HT1080 (cell line): ENCODE results near the gene OR14A16. TPM values are rescaled to one million over a fixed set of nuclear protein-coding genes. Genes with fewer than 3 reads are reported as not detected.

Source experiments
- DNase-seq: peaks from one replicate; pipeline ENCODE4 v3.0.0-alpha.2; 2015; ENCODE audit warnings: low read depth
- polyA plus RNA-seq, 2 experiments: library from polyadenylated mRNA; depleted of rRNA; stranded (reverse); fragments of >200 nt; gene quantifications; 2 replicates each; pipeline ENCODE4 v1.2.3, GENCODE V29; 2015
- total RNA-seq: library from RNA; depleted of rRNA; stranded (reverse); fragments of >200 nt; shearing (Covaris generic); gene quantifications from 2 replicates; pipeline ENCODE4 v1.2.3, GENCODE V29; 2014; rRNA removed

OR14A16 gene
- total RNA-seq: not detected in 2 replicates
- polyA plus RNA-seq (2015; cell fraction: cytosol; rRNA removed): not detected in 2 replicates
- not detected in 2 replicates for polyA plus RNA-seq (2015; cell fraction: nucleus; rRNA removed)

GRCh38 chr1:247824023-247824422 lies at the start of gene OR14A16:
Gene OR14A16, minus strand, starts transcription at chr1:247824119. Its CDS starts 8,390 bp downstream, at chr1:247815729.
- no peak for DNase-seq

DNA sequence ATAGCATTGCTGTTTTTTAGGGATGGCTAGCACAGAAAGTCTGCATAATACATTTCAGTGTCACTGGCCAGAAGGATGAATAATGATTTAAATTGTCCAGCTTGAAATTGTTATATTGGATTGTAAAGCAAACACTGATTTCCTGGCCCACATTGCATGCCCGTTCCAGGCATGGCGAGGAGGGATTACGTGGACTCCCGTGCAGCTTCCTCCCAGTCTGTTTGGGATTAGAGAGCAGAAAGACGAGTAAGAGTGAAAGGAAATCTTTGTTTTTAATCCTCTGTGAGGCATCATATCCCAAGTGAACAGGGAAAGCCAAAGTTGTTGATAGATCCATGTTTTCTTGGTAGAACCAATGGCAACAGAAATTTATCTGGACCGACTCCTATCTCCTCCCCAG lies 41.5 kb upstream of the OR14A16 start:
- no peak for DNase-seq

DNA sequence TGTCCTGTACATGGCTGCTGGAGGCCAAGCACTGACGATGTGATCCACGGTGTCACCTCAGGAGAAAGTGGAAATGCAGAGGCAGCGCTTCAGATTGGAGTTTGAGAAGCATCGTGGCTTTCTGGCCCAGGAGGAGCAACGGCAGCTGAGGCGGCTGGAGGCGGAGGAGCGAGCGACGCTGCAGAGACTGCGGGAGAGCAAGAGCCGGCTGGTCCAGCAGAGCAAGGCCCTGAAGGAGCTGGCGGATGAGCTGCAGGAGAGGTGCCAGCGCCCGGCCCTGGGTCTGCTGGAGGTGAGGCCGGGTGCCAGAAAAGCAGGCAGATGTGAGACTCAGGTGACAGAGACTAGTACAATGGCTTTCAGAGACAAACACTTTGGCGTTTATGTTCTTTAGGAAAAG lies 40.7 kb upstream of the OR14A16 start:
- DNase-seq: no peak

DNA sequence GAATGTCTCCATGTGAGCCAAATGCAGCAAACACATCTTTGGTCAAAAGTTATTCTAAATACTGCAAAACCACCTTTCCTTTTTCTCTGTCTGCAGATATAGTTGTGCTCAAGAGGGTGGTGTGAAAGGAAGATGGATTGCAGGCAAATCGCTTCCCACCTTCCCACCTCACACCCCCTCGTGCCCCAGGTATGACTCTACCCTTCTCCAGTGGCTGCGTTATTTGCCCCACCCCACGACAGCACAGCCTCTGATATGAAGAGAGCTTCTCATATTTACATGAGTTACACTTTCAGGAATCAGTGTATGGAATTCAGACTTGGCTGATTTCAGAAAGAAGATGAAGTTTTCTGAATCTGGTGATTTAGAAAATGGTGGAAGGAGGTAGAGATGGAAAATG lies 38.8 kb upstream of the OR14A16 start:
- DNase-seq: no peak

DNA sequence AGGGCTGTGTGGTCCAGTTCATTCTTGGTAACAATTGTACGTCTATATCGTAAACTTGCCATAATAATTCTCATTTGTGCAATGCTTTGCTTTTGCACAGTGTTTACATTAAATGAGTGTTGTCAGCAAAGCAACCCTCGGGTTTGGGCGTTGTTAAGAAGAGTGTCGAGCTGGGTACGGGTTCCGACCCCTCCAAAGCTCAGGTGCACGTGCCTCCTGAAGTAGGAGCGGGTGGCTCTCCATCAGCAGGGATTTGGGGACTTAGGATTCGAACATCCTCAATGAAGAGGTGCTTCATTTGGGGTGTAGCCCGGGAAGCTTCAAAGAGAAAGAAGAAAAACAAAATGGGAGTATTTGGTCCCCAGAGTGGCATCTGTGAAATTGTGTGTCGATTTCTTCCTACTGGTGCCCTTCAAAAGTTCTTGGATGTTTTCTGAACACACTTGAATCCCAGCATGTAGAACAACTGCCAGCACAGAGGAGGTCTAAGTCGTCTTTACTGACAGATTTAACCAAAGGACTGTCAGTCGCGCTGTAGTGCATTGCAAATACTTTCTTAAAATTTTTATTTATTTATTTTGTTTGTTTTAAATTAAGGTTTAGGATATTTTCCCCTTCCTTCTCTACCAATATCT lies 34.2 kb upstream of the OR14A16 start:
- DNase-seq: peak; percentile 5

- DNase-seq: peak; percentile 57
These were observed 33.4 kb upstream of the OR14A16 start, which contains the start of gene TRIM58 for GRCh38 chr1:247857069-247857984. Gene TRIM58, plus strand, starts transcription at chr1:247857187. Its CDS starts 60 bp downstream, at chr1:247857247.

DNA sequence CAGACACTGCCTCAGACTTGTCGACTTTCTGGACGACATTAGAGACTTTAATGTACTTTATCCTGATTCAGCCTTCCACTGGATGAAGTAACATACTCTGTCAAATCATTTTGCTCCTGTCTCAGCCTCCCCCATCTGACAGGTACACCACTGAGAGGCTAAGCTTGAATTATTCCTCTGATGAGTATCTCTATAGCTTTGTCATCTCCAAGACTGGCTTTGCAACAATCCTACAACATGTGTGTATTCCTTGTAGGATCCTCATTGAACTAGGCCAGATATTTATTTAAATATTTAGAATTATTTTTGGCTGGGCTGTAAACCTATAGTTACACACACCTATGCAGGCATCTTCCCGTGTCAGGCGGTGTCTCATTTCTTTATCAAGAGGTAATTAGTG lies 32.0 kb upstream of the OR14A16 start:
- no peak for DNase-seq

DNA sequence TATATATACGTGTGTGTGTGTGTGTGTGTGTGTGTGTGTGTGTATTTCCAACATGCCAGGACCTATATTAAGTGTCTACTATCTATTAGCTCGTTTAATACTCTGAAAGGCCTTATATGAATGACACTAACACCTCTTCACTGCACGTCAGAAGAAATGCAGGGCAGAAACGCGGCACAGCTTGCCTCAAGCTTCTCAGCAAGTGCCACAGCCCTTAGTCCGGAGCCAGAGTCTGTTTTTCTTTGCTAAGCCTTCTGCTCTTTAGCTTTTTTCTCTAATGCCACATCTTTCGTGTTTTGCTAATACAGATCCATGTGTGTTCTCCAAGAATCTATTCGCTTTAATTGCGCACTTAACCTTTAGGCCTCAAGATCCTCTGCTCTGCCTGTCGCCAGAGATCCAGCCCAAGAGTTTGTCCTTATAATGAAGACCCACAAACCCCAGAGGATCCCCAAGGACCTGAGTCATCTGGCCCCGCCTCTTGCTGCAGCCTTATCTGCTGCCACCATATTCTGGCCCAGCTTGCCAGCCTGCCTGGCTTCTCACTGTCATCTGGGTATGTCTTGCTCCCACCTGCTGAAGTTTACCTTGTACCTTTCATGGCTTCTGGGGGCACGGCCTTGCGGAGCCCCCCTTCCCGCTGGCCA lies 31.1 kb upstream of the OR14A16 start:
- no peak for DNase-seq

- no peak for DNase-seq
These were observed 25.7 kb upstream of the OR14A16 start for GRCh38 chr1:247849616-247850015.

GRCh38 chr1:247848346-247848745 lies 24.4 kb upstream of the OR14A16 start:
- DNase-seq: no peak

DNA sequence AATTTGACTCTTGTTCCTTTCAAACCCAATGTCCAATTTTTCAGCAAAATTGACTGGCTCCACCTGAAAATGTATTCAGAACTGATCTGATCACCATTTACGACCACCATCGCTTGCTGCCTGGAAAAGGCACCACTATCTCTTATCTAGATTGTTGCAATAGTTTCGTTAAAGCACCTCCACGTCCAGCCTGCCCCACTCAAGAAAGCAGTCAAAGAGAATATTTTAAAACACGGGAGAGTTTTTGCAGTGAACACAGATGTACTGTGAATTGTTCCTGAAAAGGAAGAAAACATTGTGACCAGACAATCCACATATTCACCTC lies 21.7 kb upstream of the OR14A16 start:
- no peak for DNase-seq

GRCh38 chr1:247845011-247845692 lies 21.2 kb upstream of the OR14A16 start:
- DNase-seq: no peak

GRCh38 chr1:247843411-247843810 lies 19.5 kb upstream of the OR14A16 start:
- no peak for DNase-seq

DNA sequence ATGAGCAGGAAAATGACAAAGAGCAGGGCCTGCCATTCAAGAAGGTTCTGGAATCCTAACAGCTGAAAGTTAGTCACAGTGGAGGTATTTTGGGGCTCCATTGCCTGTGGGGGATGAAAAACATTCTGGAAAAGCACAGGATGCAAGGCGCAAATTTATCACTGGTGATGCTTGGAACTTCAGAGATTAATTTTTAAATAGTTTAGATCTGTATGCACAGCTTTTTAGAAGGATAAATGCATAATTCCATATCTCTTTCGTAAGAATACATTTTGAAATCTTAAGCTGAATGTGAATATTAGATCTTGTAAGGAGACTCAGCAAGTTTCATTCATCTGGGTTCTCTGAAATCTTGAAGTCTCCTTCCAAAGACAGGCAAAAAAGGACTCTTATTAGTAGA lies 17.9 kb upstream of the OR14A16 start, which contains the start of gene OR11L1:
Gene OR11L1, minus strand, starts transcription at position 101 of the 400 bp plus-strand sequence. Its CDS starts 0 bp downstream, at position 101.
- DNase-seq: no peak

- DNase-seq: no peak
These were observed 16.9 kb upstream of the OR14A16 start for GRCh38 chr1:247840818-247841217.

DNA sequence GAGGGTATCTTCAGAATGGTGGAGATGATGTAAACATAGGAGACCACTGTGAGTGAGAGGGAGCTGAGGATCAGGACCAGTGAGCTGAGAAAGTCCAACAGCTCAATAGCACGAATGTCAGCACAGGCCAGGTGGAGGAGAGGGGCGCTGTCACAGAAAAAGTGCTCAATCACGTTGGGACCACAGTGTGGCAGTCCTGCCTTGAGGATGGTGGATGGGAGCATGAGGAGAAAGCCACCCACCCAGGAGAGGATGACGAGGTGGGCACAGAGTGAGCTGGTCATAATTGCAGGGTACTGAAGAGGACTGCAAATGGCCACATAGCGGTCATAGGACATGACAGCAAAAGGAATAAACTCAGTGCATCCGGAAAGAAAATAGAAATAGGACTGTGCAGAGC lies 9.7 kb upstream of the OR14A16 start:
- no peak for DNase-seq

DNA sequence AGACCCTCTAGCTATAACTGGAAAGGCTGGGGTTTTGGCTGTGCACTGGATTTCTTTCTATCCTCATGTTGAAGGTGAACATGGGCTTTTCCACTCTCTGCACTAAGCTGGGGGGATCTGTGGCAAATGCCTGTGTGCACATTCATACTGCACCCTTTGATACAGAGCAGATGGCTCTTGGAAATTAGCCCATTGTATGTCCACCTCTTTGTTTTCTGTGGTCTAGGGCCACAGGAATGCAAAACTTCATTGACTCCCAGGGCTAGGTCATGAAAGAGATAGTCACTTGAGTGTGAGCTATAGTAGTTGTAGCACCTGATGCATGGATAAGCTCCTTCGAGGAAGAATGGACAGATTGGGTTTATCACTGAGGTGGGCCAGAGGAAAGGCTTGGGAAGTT lies 5.7 kb upstream of the OR14A16 start:
- DNase-seq: no peak

GRCh38 chr1:247825362-247825761 lies 1.4 kb upstream of the OR14A16 start:
- DNase-seq: no peak

DNA sequence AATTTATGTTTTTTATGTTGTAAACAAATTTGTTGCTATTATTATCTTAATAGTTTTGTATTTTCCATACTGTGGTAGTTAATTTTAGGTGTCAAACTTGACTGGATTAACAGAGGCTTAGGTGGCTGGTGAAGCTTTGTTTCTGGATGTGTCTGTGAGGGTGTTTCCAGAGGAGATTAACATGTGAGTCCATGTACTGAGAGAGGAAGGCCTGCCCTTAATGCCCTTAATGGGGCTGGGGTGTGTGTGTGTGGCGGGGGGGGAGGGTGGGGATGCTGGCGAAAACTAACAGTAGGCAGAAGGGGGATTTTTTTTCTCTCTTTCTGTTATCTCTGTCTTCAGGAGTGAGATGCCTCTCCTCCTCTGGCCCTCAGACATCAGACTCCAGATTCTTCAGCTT lies 1.9 kb downstream of the OR14A16 start:
- DNase-seq: no peak

GRCh38 chr1:247812637-247813036 lies 11.3 kb downstream of the OR14A16 start:
- no peak for DNase-seq

DNA sequence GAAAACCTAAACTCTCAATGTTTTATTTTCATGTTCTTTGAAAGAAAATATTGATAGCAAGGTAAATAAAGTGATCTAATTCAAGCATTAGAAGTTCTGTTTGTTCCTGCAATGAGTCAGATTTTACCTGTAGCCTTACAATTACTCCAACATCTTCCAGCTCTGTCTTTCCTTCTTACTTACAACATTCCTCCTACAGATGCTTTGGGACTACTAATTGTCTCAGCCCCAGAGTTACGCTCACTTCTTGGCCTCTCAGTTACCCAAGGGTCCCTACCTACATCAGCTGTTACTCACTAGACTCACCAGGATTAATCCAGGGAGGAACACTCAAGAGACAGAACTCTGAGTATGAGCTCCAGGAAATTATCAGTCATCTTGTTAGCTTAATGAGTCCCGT lies 26.4 kb downstream of the OR14A16 start:
- DNase-seq: no peak
